UCSD-AML1 (cell line): ENCODE results near the gene ZAP70.
"Not testable (repeated sequence)": the region's sequence is repeated elsewhere in the genome, so short reads cannot be mapped to it uniquely, and the experiment has no call there.

Experiments
- DNase-seq: peaks from one replicate; lab custom pipeline; 2025; ENCODE audit not compliant: unreplicated experiment; lab: John Stamatoyannopoulos, UW

ZAP70 gene

DNA sequence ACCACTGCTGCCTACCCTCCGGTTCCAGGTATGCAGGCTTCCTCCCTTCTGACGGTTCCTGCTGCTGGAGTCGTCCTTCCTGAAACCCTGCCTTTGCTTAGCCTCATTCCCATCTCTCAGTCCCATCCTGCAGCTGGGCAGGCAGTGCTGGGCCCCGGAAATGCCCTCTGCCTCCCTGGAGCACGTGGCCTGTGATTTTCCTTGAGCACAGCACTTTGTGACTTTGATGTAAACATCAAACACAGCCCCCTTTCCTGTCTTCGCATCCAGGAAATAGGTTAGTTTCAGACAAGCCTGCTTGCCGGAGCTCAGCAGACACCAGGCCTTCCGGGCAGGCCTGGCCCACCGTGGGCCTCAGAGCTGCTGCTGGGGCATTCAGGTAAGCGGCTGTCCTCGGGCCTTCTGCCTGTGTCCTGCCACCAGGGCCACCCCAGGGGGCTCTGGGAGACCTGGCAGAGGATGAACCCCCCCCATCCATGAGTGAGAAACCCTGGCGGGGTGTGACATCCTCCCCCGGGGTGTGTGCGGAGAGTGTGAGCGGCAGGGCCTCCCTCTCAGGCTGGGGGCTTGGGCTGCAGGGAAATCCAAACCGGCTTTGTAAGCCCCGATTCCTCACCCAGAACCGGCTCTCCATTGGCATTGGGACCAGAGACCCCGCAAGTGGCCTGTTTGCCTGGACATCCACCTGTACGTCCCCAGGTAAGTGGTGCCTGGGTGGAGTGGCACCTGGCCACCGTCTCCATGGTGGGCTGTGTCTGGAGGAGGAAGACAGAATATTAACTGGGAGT is at the start of gene ZAP70:
ZAP70 (plus strand) TSS at position 281 of the 788 bp plus-strand sequence. CDS start 10,461 bp downstream, outside the sequence.
- DNase-seq = no peak

DNA sequence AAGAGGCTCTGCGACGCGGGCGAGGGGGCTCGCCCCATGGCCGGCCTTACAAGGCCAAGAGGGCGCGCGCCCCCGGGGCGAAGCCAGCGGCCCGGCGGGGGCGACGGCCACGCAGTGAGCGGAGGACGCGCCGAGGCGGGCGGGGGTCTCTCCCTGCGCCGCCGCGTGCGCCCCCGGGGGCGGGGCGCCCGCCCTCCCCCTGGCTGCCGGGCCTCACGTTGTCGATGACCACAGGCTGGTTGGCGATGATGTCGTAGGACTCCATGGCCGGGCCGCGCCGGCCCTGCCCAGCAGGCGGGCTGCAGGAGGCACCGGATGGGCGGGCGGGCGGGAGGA is 49.8 kb upstream of the ZAP70 start:
- no peak for DNase-seq

- DNase-seq = peak; percentile 97
Measured at GRCh38 chr2:97663962-97664635, 49.3 kb upstream of the ZAP70 start, which contains the start of gene ACTR1B. Gene ACTR1B, minus strand, starts transcription at chr2:97664044. Its CDS starts 154 bp downstream, at chr2:97663890.

DNA sequence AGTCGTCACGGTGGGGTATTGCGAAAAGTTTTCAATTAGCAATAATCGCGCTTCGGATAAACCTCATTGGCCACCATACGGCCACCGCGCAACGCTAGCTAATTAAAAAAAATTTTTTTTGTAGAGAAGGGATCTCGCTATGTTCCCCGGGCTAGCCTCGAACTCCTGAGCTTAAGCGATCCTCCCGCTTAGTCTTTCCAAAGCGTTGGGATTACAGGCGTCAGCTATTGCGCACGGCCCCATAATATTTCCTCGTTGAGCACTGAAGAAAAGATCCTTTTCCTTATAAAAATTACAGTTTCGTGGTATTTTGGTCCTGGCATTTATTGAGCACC is 48.8 kb upstream of the ZAP70 start:
- DNase-seq = no peak

GRCh38 chr2:97669448-97669847 is 43.9 kb upstream of the ZAP70 start, which contains the start of gene C2orf92:
Gene C2orf92, plus strand, starts transcription at chr2:97669713. Its CDS starts 76 bp downstream, at chr2:97669789.
- DNase-seq = no peak

- no peak for DNase-seq
Measured at GRCh38 chr2:97670471-97670870, 42.9 kb upstream of the ZAP70 start.

DNA sequence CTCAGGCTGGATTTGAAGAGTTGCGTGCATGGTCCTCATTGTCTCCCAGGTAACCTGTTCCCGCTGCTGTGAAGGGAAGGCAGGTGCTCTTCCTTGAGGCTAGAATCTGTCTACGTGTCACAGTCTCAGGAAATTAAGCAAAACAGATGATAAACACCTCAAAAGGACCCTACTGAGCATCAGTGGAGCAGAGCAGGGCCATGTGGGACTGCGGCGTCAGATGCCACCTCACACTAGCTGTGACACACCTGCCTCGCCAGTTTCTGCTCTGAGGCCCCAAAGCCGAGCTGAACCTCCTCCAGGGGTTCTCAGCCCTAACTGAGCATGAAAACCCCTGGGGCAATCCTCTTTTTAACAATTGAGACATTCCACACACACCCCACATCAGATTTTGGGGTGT is 41.9 kb upstream of the ZAP70 start:
- no peak for DNase-seq

DNA sequence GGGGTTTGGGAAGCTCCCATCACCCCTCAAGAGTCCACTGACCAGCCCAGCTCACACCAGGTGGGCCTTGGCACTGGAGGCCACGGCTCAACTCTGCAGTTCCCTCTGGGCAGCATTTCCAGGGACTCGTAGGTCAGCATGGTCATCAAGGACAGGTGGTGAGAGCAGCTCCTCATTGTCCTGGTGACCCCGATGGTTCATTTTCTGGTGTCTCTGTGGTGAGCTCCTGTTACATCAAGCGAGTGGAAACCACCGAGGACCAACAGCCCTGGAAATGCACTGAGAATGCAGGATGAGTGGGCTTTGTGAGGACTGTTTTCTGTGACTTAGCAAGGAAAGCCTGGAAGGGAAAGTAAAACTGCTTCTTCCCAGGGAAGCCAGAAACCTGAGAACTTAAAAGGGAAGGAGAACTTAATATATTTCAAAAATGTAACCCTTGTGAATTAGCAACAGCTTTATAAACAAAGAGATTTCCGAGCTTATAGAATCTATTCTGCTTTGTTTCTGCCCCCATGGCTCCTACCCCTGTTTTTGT is 40.7 kb upstream of the ZAP70 start:
- not testable (repeated sequence) for DNase-seq

GRCh38 chr2:97673182-97673914 is 40.0 kb upstream of the ZAP70 start:
- peak; percentile 27 for DNase-seq

DNA sequence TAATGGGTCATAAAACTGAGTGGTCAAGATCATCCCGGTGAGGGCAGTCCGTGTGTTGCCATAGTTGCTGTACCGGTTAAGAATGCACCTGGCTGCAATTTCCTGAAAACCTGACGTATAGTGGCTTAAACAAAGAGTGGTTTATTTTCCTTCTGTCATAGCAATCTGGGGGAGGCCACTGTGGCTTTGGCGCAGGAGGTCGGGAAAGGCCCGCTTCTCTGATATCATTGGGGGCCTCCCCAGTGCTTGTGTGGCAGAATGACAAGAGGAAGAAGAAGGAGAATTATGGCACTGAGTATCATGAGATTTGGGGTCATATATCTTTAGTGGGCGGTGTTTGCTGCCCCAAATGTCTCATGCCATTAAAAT is 39.5 kb upstream of the ZAP70 start:
- peak; percentile 14 for DNase-seq

GRCh38 chr2:97675430-97676113 is 37.8 kb upstream of the ZAP70 start:
- no peak for DNase-seq

GRCh38 chr2:97676620-97677019 is 36.8 kb upstream of the ZAP70 start:
- DNase-seq = no peak

DNA sequence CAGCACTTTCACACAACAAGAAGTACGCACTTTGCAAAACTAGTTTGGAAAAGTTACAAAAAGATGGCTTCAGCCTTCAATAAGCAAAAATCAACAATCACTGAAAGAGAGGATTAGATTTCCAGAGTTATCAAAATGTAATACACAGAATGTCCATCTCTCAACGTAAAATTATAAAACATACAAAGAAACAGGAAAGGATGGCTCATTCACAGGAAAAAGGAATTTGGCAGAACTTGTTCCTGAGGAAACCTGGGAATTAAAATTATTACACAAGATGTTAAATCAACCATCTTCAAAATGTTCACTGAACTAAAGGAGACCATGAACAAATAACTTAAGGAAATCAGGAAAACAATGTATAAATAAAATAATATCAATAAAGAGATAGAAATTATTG is 35.9 kb upstream of the ZAP70 start:
- no peak for DNase-seq

GRCh38 chr2:97678298-97678697 is 35.1 kb upstream of the ZAP70 start:
- no peak for DNase-seq

GRCh38 chr2:97687235-97687634 is 26.1 kb upstream of the ZAP70 start:
- not testable (repeated sequence) for DNase-seq

GRCh38 chr2:97688062-97688827 is 25.1 kb upstream of the ZAP70 start:
- no peak for DNase-seq

GRCh38 chr2:97691166-97691565 is 22.2 kb upstream of the ZAP70 start:
- DNase-seq = no peak

DNA sequence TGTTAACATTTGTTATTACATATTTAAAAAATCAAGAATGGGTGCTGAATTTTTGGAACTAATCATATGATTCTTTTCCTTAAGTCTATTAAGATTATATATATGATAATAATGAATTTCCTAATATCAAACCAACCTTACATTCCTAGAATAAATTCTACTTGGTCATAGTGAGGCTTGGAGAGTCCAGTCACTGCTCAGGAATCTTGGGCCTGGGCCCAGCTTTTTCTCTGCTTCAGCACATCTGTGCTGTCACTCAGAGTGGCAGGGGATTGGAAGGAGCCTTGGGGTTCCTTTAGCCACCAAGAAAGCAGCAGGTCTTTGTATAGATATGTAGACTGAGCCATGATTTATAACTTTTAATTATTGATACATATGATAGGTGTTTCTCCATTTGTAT is 19.9 kb upstream of the ZAP70 start:
- DNase-seq = no peak

DNA sequence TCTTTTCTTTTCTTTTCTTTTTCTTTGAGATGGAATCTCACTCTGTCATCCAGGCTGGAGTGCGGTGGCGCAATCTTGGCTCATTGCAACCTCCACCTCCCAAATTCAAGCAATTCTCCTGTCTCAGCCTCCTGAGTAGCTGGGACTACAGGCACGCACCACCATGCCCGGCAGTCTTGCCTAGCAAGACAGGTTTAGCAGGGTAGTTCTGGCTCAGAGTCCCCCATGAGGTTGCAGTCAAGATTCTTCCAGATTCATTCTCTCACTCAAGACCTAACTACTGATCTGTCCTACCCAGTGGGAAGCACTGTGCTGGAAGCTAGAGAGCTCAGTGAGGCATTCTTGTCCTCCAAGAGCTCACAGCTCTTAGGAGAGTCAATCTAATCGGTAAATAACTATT is 17.6 kb upstream of the ZAP70 start:
- no peak for DNase-seq
